Raji (cell line): Measurements from ENCODE around the gene HDAC4.

ENCODE experiments used
- POLR2A ChIP-seq: IDR thresholded peaks from 2 replicates; pipeline ENCODE4 v1.6.1; 2011; ENCODE audit warnings: low read depth, low read length, control low read depth; ENCODE audit not compliant: insufficient read depth

The HDAC4 gene

GRCh38 chr2:239212929-239213642 is 187.7 kb downstream of the HDAC4 start:
- no peak for TF ChIP-seq POLR2A

DNA sequence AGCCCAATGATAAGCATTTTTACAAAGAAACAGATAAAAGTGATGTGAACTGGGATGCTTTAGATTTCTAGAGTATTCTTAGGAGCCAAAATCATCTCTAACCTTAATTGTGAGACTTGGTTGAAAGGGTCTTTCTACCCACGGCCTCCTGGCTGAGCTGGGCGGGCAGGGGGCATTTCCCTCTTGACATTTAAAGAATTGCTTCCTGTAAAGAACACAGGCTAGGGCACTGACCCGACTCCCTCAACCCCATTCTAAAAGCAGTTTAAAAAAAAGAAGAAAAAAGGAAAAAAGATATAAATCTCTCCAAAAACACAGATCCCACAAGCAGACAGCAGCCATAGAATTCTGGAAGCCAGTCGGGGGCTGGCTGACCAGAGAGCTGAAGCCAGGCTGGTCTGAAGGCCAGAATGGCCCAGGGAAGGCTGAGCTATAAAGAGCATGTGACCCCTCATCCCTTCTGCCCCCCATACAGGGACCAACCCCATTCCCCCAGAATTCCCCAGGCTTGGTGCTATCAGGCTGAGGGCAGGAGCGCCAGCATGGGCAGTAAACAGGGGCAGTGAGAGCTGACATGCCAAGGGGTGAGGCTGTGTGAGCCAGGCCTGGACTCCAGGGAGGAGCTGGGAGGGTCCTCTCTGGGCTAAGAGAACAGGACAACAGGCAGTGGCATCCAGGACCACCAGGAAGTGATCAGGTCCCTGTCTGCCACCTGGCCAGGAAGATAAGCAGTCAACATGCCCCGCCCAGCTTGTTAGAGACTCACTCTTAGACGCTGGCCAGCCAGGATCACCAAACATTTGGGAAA is 188.5 kb downstream of the HDAC4 start:
- TF ChIP-seq POLR2A, result no peak

- no peak for TF ChIP-seq POLR2A
Measured at GRCh38 chr2:239211396-239212094, 189.3 kb downstream of the HDAC4 start.

DNA sequence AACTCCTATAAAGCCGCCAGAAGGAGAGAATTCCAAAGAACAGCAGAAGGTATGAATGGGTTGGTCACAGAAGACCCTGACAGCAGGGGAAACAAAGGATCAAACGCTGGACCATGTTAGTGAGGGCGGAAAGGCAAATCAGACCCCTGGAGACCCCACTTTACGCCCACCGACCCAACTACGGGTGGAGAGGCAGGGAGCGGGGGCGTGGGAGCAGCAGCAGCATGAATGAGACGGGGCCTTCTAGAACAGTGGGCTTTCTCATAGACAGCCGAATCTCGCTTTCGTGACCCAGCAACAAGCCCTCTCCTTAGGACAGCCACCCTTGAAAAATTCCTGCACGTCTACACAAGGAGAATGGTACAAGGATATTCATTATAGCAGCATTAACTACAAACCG is 191.0 kb downstream of the HDAC4 start:
- TF ChIP-seq POLR2A, result no peak

DNA sequence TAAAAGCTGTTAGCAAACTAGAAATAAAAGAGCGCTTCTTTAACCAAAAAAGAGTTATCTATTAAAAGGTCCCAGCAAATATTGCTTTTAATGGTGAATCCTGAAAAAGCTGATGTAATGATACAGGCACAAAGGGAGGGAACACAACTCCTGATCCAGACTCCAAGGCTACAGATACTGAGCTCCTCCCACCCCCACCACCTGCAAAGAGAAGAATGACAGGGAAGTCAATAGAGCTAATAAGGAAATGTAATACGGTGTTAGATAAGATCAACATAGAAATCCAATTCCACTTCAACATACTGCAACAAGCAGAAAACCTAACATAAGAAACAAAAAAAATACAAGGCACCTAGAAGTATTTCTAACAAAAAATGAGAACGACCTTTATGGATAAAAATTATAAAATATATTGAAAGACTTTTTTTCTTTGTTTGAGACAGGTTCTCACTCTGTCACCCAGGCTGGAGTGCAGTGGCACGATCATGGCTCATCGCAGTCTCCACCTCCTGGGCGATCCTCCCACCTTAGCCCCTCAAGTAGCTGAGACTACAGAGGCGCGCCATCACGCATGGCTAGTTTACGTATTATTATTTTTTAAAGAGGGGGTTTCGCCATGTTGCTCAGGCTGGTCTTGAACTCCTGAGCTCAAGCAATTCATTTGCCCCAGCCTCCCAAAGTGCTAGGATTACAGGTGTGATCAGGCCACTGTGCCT is 192.2 kb downstream of the HDAC4 start:
- TF ChIP-seq POLR2A, result no peak

GRCh38 chr2:239206851-239207250 is 194.0 kb downstream of the HDAC4 start:
- no peak for TF ChIP-seq POLR2A

- no peak for TF ChIP-seq POLR2A
Measured at GRCh38 chr2:239206042-239206441, 194.8 kb downstream of the HDAC4 start.

DNA sequence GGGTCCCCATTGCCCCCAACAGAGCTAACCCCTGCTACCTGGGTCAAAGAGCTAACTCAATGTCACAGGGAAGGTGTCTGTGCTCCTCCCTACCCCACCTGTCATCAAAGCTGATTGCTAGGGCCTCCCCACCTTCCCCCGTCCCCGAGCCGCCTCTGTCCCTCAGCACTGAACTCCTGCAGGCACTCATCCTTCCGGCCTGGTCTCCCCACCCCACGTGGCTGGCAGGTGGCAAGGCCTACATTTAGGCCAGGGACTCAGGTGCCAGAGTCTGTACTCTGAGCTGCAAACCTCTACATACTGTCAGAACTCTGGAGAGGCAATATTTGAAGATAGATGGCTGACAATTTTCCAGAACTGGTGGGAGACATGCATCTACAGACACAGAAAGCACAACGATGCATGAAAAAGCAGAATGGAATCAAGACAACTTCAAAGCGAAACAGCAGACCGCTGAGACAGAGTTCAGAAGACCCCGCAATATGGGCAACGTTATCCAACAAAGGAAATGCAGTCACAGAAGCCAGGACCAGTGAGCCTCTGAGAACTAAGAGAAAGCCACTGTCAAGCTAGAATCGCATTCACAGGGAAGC is 195.8 kb downstream of the HDAC4 start:
- no peak for TF ChIP-seq POLR2A

DNA sequence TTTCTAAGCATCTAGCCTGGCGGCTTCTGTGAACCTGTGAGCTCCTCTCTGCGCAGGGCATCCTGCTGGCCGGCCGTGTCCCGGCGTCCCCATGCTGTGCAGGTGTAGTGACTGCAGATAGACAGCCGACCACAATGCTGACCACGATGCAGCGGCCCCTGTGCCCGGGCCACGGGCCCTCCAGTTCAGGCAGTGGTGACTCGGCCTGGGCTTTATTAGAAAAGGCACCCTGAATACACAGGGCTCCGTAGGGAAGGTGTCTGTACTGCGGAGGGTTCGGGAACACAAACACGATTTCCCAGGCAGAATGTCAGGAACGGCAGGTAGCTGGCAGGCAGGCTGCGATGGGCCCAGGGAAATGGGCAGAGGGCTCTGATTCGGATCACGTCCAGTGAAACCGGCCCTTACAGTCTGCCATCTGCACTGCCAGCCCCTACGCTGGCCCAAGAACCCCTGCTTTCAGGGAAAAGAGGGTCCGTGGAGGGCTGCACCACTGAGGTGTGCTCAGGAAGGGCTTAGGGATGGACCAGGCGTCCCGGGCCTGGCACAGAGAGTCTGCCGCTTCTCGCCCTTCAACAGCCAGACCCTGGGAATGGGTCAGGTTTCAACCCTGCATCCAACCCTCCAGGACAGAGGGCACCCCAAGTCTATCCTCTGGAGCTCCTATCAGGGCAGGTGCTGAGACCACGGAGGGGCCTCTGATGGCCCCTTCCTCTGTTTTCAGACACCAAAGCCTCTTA is 196.5 kb downstream of the HDAC4 start:
- TF ChIP-seq POLR2A, result no peak

DNA sequence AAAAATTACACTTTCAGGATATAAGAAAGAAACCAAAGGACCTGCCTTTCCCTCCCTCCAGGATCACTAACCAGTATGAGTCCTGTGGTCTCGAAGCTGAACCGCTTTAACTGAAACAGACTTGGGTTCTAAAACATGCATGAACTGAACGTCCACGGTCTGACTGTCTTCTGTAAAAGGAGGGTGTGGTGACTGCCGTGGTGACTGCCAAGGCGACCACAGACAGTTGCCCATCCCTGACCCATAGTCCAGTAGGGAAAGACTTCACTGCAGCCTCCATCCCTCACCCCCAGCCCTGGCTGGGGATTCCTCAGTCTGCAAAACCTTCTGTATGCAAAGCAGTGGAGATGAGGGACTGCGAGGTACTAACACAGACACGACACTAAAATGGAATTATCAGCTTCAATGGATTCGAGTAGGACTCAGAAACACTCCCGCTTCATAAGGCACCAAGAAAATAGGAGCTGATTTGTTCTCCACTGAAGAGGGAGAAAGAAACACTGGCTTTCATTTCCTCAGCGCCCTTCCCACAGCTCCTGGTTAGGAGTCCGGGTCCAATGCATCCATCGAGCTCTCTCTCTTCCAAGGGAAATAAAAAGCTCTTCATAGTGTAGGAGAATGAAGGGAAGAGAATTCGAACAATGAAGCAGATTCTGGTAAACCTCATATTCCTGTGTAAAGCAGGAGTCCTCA is 197.2 kb downstream of the HDAC4 start:
- TF ChIP-seq POLR2A, result no peak

DNA sequence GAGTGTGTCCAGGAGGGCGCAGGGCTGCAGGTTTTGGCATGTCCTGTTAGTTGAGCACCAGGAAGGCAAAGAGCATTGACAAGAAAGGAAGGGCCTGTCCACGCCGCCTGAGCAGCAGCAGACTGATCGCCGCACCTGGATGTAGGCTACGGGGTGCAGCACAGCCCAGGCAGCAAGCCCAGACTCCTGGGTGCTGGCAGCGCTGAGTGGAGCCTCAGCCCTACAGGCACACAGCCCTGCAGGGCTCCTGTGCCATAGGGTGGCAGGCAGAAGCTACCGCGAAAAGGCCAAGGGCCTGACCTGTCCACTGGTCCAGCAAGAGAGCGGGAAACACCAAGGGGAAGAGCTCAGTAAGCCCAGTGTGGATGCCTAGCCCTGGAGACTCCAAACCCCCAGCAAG is 198.0 kb downstream of the HDAC4 start:
- TF ChIP-seq POLR2A, result no peak

GRCh38 chr2:239202343-239202742 is 198.5 kb downstream of the HDAC4 start:
- TF ChIP-seq POLR2A, result no peak

GRCh38 chr2:239201884-239202283 is 198.9 kb downstream of the HDAC4 start:
- TF ChIP-seq POLR2A, result no peak

- TF ChIP-seq POLR2A, result no peak
Measured at GRCh38 chr2:239201531-239201876, 199.3 kb downstream of the HDAC4 start.
